IMR-90 (cell line): Measurements from ENCODE around the gene GCNT4.

ENCODE experiments used
- CTCF ChIP-seq: conservative IDR thresholded peaks from 2 replicates; pipeline ENCODE4 v1.5.1; 2012; ENCODE audit warnings: mild to moderate bottlenecking, low read depth, low read length, improper control_type of control experiment
- MAFK ChIP-seq: IDR thresholded peaks from 2 replicates; pipeline ENCODE4 v1.6.1; 2012; ENCODE audit warnings: low read depth, low read length, improper control_type of control experiment
- NFE2L2 ChIP-seq: fragments of 150-350 bp; IDR thresholded peaks from 2 replicates; pipeline ENCODE4 v1.6.1; 2016; ENCODE audit warnings: low read depth, mild to moderate bottlenecking, low read length
- POLR2A ChIP-seq: IDR thresholded peaks from 2 replicates; pipeline ENCODE4 v1.6.1; 2012; ENCODE audit warnings: mild to moderate bottlenecking, low read depth, low read length
- RCOR1 ChIP-seq: IDR thresholded peaks from 2 replicates; pipeline ENCODE4 v1.6.1; 2012; ENCODE audit warnings: mild to moderate bottlenecking, low read length, improper control_type of control experiment; ENCODE audit not compliant: insufficient replicate concordance
- RFX5 ChIP-seq: IDR thresholded peaks from 2 replicates; pipeline ENCODE4 v1.8.0; 2012; ENCODE audit warnings: low read depth, mild to moderate bottlenecking, low read length, moderate library complexity
- TF ChIP-seq, protein P1 (sequence below): fragments of 150-350 bp; IDR thresholded peaks from 2 replicates; pipeline ENCODE4 v1.6.1; 2017; ENCODE audit warnings: mild to moderate bottlenecking, antibody characterized with exemption, low read length, low read depth

DNA sequence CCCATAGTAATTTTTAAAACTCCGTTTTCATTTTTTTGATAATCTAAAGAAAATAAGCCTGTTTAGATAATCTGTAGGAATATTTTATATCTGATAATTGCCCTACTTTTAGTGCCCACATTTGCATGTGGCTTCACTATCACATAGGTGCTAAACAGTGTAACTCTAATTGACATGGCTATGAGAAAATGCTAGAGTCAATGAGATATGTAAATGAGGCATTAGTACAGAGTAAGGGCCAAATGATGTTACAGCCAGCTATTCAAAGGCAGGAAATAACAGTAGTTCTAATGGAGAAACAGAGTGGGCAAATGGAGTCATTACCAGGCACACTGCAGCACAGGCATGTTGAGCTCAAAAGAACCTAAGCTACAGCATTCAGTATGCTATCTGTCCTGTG, 37.3 kb upstream of the GCNT4 start:
- no peak for TF ChIP-seq RFX5
- no peak for TF ChIP-seq RCOR1
- TF ChIP-seq POLR2A: no peak
- TF ChIP-seq CTCF: no peak
- TF ChIP-seq, protein P1, sequence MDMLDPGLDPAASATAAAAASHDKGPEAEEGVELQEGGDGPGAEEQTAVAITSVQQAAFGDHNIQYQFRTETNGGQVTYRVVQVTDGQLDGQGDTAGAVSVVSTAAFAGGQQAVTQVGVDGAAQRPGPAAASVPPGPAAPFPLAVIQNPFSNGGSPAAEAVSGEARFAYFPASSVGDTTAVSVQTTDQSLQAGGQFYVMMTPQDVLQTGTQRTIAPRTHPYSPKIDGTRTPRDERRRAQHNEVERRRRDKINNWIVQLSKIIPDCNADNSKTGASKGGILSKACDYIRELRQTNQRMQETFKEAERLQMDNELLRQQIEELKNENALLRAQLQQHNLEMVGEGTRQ: no peak
- no peak for TF ChIP-seq NFE2L2
- TF ChIP-seq MAFK: no peak
